HepG2 (cell line): ENCODE results near the gene RPS6KB1. TPM values are rescaled to one million over a fixed set of nuclear protein-coding genes. Genes with fewer than 3 reads are reported as not detected.

ENCODE experiments used
- ATAC-seq: fragments of 200-7000 bp; cut with Tn5 transposase; 3 replicates; pipeline ENCODE4 v1.9.1; 2020; ENCODE audit warnings: mild to moderate bottlenecking, moderate library complexity
- BruUV-seq: library from RNA; stranded (reverse); fragments of 400-500 nt; replicated peaks from 2 replicates; lab custom pipeline; 2021; lab: Mats Ljungman, UMichigan
- CTCF ChIA-PET: fragments of 300-600 bp; formaldehyde crosslinking; extraction: SDS; loops from one replicate; lab custom pipeline; 2021; ENCODE audit warnings: low total read pairs, inconsistent platforms, low intra/inter-chr PET ratio; lab: Yijun Ruan, JAX
- POLR2A ChIA-PET: fragments of 350-600 bp; sonication (Branson Sonifier 250); formaldehyde crosslinking; loops from one replicate; lab custom pipeline; 2020; ENCODE audit warnings: antibody characterized with exemption, inconsistent platforms; lab: Yijun Ruan, JAX
- DNase-seq: peaks from one replicate; pipeline ENCODE4 v3.0.0-alpha.2; 2015; ENCODE audit warnings: low spot score
- FAIRE-seq: peaks from 3 replicates; lab custom pipeline; 2011; peaks lifted over from hg19 to GRCh38; lab: Jason Lieb, UNC
- H2AFZ ChIP-seq: one replicate; pipeline ENCODE4 v1.6.1; 2011; ENCODE audit warnings: low read length, inconsistent platforms
- H3K27ac ChIP-seq: fragments of 300-600 bp; 3 replicates; pipeline ENCODE4 v1.8.0; 2011; ENCODE audit warnings: mixed run types, mild to moderate bottlenecking, mixed read lengths, low read length, inconsistent platforms; ENCODE audit not compliant: insufficient read depth; ENCODE audit errors: extremely low read length
- H3K27me3 ChIP-seq, 2 experiments: fragments of 200-600 bp in 1 of 2; 2 replicates in 1 of 2; 3 replicates in 1 of 2; pipeline versions ENCODE4 v1.6.0 to v1.8.0; 2011; ENCODE audit warnings: low read length in 2 of 2, mild to moderate bottlenecking in 2 of 2, moderate library complexity in 2 of 2, inconsistent platforms in 1 of 2; ENCODE audit not compliant: insufficient read depth in 2 of 2, control insufficient read depth in 1 of 2
- H3K36me3 ChIP-seq, 2 experiments: fragments of 200-600 bp in 1 of 2; replicated peaks in 1 of 2; 2 replicates in 1 of 2; 3 replicates in 1 of 2; pipeline versions ENCODE4 v1.5.1 to v1.8.0; 2011; ENCODE audit warnings: low read length in 2 of 2, inconsistent platforms in 1 of 2; ENCODE audit not compliant: insufficient read depth in 2 of 2, control insufficient read depth in 1 of 2
- H3K4me1 ChIP-seq: 2 replicates; pipeline ENCODE4 v1.5.1; 2012; ENCODE audit warnings: low read length, inconsistent platforms; ENCODE audit not compliant: insufficient read depth
- H3K4me2 ChIP-seq: 2 replicates; pipeline ENCODE4 v1.6.0; 2011; ENCODE audit warnings: low read depth, low read length, inconsistent platforms
- H3K4me3 ChIP-seq, 3 experiments: fragments of 200-600 bp in 1 of 3; sonication (generic), shearing (Covaris generic) in 1 of 3; replicated peaks in 1 of 3; 2 replicates each; pipeline ENCODE4 v1.5.1; 2011 to 2016; ENCODE audit warnings: low read length in 3 of 3, inconsistent platforms in 2 of 3, low read depth in 2 of 3, mild to moderate bottlenecking in 2 of 3, control low read depth in 1 of 3, mixed read lengths in 1 of 3; ENCODE audit not compliant: insufficient read depth in 1 of 3
- H3K79me2 ChIP-seq: one replicate; pipeline ENCODE4 v1.6.1; 2011; ENCODE audit warnings: low read length, inconsistent platforms; ENCODE audit not compliant: insufficient read depth
- H3K9ac ChIP-seq: 2 replicates; pipeline ENCODE4 v1.6.0; 2011; ENCODE audit warnings: mild to moderate bottlenecking, low read depth, low read length, inconsistent platforms; ENCODE audit not compliant: insufficient read depth
- H3K9me3 ChIP-seq: 2 replicates; pipeline ENCODE4 v1.5.1; 2012; ENCODE audit warnings: mild to moderate bottlenecking, low read length
- H4K20me1 ChIP-seq: 2 replicates; pipeline ENCODE4 v1.6.0; 2011; ENCODE audit warnings: inconsistent platforms, mild to moderate bottlenecking, low read length, moderate library complexity; ENCODE audit not compliant: insufficient read depth
- CHCHD3 ChIP-seq: sonication (generic); formaldehyde crosslinking; IDR thresholded peaks from 2 replicates; pipeline ENCODE4 v1.8.0; 2022; ENCODE audit warnings: mild to moderate bottlenecking, missing genetic modification reagents, moderate library complexity
- CHD4 ChIP-seq: fragments of 200-600 bp; sonication (generic); IDR thresholded peaks from 2 replicates; pipeline ENCODE4 v1.7.0; 2017; ENCODE audit warnings: mild to moderate bottlenecking, low read length, borderline replicate concordance
- KDM6A ChIP-seq: IDR thresholded peaks from 2 replicates; pipeline ENCODE4 v1.6.1; 2016; ENCODE audit warnings: low read depth
- MAF1 ChIP-seq: sonication (generic); formaldehyde crosslinking; IDR thresholded peaks from 2 replicates; pipeline ENCODE4 v1.5.0; 2020; ENCODE audit warnings: missing genetic modification reagents, borderline replicate concordance
- MEIS2 ChIP-seq: sonication (generic); formaldehyde crosslinking; IDR thresholded peaks from 2 replicates; pipeline ENCODE4 v1.9.0; 2021; ENCODE audit warnings: mild to moderate bottlenecking, missing genetic modification reagents
- MTF1 ChIP-seq: sonication (generic); formaldehyde crosslinking; IDR thresholded peaks from 2 replicates; pipeline ENCODE4 v1.5.0; 2020; ENCODE audit warnings: missing genetic modification reagents
- POGK ChIP-seq: sonication (generic); formaldehyde crosslinking; conservative IDR thresholded peaks from 2 replicates; pipeline ENCODE4 v1.8.0; 2022; ENCODE audit warnings: mild to moderate bottlenecking, moderate library complexity, missing genetic modification reagents
- SPEN ChIP-seq: sonication (generic); formaldehyde crosslinking; IDR thresholded peaks from 2 replicates; pipeline ENCODE4 v1.5.1; 2020; ENCODE audit warnings: low read depth, mild to moderate bottlenecking, missing genetic modification reagents
- SRSF9 ChIP-seq: fragments of 200-400 bp; formaldehyde crosslinking; IDR thresholded peaks from 2 replicates; pipeline ENCODE4 v1.6.1; 2018; ENCODE audit warnings: borderline replicate concordance, mild to moderate bottlenecking, low read depth, low read length; ENCODE audit not compliant: insufficient read depth, poor library complexity, severe bottlenecking
- ZFP90 ChIP-seq: sonication (generic); formaldehyde crosslinking; IDR thresholded peaks from 2 replicates; pipeline ENCODE4 v1.8.0; 2022; ENCODE audit warnings: missing genetic modification reagents, mild to moderate bottlenecking, inconsistent platforms, borderline replicate concordance
- ZNF432 ChIP-seq: sonication (generic); formaldehyde crosslinking; IDR thresholded peaks from 2 replicates; pipeline ENCODE4 v1.5.0; 2020; ENCODE audit warnings: missing genetic modification reagents, mild to moderate bottlenecking, borderline replicate concordance
- whole genome bisulfite sequencing: methylation state at CpG from one replicate; pipeline ENCODE4 v1.1.6; 2017; ENCODE audit warnings: low lambda C conversion rate; 5-methylcytosine and 5-hydroxymethylcytosine counted together
- in situ Hi-C: cut with HindIII; loops from 2 replicates; pipeline ENCODE4 v1.10.0; 2017; ENCODE audit warnings: low pct_unique_long_range_greater_than_20kb; ENCODE audit not compliant: extremely low pct_ligation_motif_present
- intact Hi-C: fragments of 100-400 bp; cut with micrococcal nuclease; formaldehyde crosslinking; loops from one replicate; pipeline ENCODE4 v1.10.0; 2022; ENCODE audit not compliant: unreplicated experiment
- polyA plus RNA-seq, 8 experiments: library from polyadenylated mRNA; depleted of rRNA in 3 of 8; stranded (reverse) in 7 of 8; unstranded in 1 of 8; fragments of >200 nt; fragmentation: Illumina TruSeq in 4 of 8; extraction: Trizol in 4 of 8; gene quantifications; 2 replicates each; pipeline versions ENCODE4 v1.2.1 to v1.2.3, GENCODE V29; 2011 to 2016; ENCODE audit warnings: low read depth in 4 of 8, missing spikeins in 1 of 8, mixed read lengths in 1 of 8; ENCODE audit not compliant: insufficient read depth in 1 of 8
- total RNA-seq, 5 experiments: library from RNA; depleted of rRNA; stranded (reverse); fragments of >200 nt; fragmentation: Illumina TruSeq; extraction: Trizol; gene quantifications; 2 replicates each; pipeline ENCODE4 v1.2.3, GENCODE V29; 2016; ENCODE audit warnings: low read depth in 1 of 5
- TF ChIP-seq, protein P1 (sequence below): sonication (generic); formaldehyde crosslinking; IDR thresholded peaks from 2 replicates; pipeline ENCODE4 v1.4.0; 2020; ENCODE audit warnings: missing genetic modification reagents, mild to moderate bottlenecking, borderline replicate concordance

RPS6KB1 gene
- total and polyA plus RNA-seq, 2 of the 13 experiments (the other 11 are each of a cell fraction or from before 2014, with no cell fraction given) = 16.5 to 42.2 TPM

DNA sequence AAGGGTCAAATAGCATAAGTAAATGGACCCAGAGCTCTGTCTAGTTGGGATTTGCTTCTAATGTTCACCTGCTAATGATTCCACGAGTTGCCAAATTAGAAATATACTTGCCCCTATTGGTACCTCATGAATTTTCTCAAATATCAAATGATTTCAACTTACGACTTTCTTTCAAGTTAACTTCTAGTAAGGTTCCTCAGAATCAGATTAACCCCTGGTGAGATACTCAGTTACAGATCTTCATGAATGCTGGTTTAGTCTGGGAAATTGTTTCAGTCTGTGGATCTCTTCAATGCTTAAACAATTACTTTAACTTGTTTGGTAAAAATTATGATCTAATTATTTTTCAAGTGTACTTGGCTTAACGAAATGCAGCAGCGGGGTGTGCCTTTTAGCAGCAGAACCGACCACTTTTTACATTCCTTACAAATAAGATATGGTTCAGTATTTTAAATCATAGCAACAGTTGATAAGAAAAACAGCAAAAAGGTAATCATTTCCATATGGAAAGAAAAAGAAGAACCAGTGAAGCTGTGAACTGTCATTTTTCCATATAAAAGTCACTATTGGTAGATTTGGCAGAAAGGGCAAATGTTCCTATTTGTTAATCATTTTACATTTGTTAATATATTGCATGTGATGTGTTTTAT, 34.6 kb upstream of the RPS6KB1 start:
- TF ChIP-seq CHD4 (no peak), MEIS2 (CRISPR knock-in tag) (no peak), CHCHD3 (CRISPR knock-in tag) (no peak), SPEN (no peak)
- Histone ChIP-seq H3K27ac (peak overlapping the region; percentile 11), H3K9ac (no peak overlapping the region), H3K9me3 (no peaks in the 10 kb centered on the region), H3K4me3 (no peak overlapping the region), H3K79me2 (peaks cover 2% of the 10 kb centered on the region), H3K4me2 (no peak overlapping the region), H3K4me1 (peaks cover 66% of the 10 kb centered on the region), H2AFZ (no peak overlapping the region), H4K20me1 (no peaks in the 10 kb centered on the region), H3K27me3 (no peaks in the 10 kb centered on the region), H3K36me3 (peaks cover 4 to 9% of the 10 kb centered on the region in 2 experiments)
- FAIRE-seq (no peak), ATAC-seq (no peak), DNase-seq (no peak)
- ChIA-PET POLR2A (interaction anchor here (0.6 to 1.1 kb wide), 2 partner anchors 107 to 642 kb away, joined by 3 to 4 read pairs; partner anchors contain the start of gene RNFT1), CTCF (interaction anchor here (1.6 to 2.5 kb wide), 2 partner anchors 104 to 111 kb away, joined by 30 to 39 read pairs; no protein-coding TSS in a partner anchor)
- intact Hi-C loops = no loop called here
- BruUV-seq = no TSS peak
- WGBS = 95% methylated on average over 5 of the region's 5 CpGs
- in situ Hi-C loops = no loop called here

DNA sequence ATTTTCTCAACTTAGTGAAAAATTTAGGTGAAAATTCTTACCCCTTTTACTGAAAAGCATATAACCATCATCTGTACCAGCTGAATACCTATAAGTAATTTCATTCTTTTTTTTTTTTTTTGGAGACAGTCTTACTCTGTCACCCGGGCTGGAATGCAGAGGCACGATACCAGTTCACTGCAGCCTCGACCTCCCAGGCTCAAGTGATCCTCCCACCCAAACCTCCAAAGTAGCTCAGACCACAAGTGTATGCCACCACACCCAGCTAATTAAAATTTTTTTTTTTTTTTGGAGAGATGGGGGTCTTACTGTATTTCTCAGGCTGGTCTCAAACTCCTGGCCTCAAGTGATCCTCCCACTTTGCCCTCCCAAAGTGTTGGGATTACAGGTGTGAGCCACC, 34.0 kb upstream of the RPS6KB1 start:
- intact Hi-C loops = loop anchor here (1.0 kb wide), 1 partner anchor 106 kb away; no protein-coding TSS in a partner anchor
- POLR2A ChIA-PET = interaction anchor here (0.6 to 1.7 kb wide), 4 partner anchors 34 to 642 kb away, joined by 3 to 6 read pairs (median 4); partner anchors contain the start of genes PTRH2, RNFT1, RPS6KB1 and TUBD1
- in situ Hi-C loops = no loop called here

More for the DNA sequence above, 34.0 kb upstream of the RPS6KB1 start:
- H3K4me1 ChIP-seq = peaks cover 60% of the 10 kb centered on the region
- TF ChIP-seq SRSF9 (no peak), KDM6A (CRISPR knock-in tag) (no peak), MAF1 (no peak), ZNF432 (no peak), POGK (CRISPR knock-in tag) (no peak), MTF1 (no peak), ZFP90 (CRISPR knock-in tag) (no peak)
- TF ChIP-seq, protein P1, sequence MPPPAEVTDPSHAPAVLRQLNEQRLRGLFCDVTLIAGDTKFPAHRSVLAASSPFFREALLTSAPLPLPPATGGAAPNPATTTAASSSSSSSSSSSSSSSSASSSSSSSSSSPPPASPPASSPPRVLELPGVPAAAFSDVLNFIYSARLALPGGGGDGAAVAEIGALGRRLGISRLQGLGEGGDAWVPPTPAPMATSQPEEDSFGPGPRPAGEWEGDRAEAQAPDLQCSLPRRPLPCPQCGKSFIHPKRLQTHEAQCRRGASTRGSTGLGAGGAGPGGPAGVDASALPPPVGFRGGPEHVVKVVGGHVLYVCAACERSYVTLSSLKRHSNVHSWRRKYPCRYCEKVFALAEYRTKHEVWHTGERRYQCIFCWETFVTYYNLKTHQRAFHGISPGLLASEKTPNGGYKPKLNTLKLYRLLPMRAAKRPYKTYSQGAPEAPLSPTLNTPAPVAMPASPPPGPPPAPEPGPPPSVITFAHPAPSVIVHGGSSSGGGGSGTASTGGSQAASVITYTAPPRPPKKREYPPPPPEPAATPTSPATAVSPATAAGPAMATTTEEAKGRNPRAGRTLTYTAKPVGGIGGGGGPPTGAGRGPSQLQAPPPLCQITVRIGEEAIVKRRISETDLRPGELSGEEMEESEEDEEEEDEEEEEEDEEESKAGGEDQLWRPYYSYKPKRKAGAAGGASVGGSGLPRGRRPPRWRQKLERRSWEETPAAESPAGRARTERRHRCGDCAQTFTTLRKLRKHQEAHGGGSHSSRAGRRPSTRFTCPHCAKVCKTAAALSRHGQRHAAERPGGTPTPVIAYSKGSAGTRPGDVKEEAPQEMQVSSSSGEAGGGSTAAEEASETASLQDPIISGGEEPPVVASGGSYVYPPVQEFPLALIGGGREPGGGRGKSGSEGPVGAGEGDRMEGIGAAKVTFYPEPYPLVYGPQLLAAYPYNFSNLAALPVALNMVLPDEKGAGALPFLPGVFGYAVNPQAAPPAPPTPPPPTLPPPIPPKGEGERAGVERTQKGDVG (CRISPR knock-in tag) = no peak
- TF ChIP-seq, all 625 proteins: peak for 0
- Histone ChIP-seq H3K36me3 (peaks cover 4 to 13% of the 10 kb centered on the region in 2 experiments), H3K9me3 (no peaks in the 10 kb centered on the region), H3K4me3 (no peak overlapping the region), H3K9ac (no peak overlapping the region), H4K20me1 (no peaks in the 10 kb centered on the region), H3K79me2 (peaks cover under 1% of the 10 kb centered on the region), H3K27ac (no peak overlapping the region), H3K4me2 (no peak overlapping the region), H2AFZ (no peak overlapping the region), H3K27me3 (no peaks in the 10 kb centered on the region)
- ATAC-seq = no peak
- no peak for FAIRE-seq
- WGBS = 89% methylated on average over 3 of the region's 3 CpGs
- CTCF ChIA-PET = interaction anchor here (1.6 to 2.5 kb wide), 2 partner anchors 105 to 112 kb away, joined by 30 to 39 read pairs; no protein-coding TSS in a partner anchor
- no peak for DNase-seq
- BruUV-seq = no TSS peak
